ENCODE measurements around the gene GPATCH11.
A peak's percentile ranks its signal among the peaks of the same experiment; 100 is the strongest.

The GPATCH11 gene

GRCh38 chr2:37104178-37104577, 19.9 kb downstream of the GPATCH11 start:
- DNase-seq (ENCODE audit: low read depth, low spot score), result no peak
- H3K27ac ChIP-seq, result no peak overlapping the region

DNA sequence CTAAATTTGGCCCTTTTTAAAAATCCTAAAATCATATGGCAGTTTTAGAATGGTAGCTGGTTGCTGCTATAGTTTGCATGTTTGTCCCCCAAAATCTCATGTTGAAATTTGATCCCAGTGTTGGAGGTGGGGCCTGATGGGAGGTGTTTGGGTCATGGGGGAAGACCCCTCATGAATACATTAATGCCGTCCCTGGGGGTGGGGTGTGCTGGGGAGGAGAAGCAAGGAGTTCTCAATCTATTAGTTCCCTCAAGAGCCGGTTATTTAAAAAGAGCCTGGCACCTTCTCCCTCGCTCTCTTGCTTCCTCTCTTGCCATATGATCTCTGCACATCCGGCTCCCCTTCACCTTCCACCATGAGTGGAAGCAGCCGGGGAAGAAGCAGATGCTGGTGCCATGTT, 20.8 kb downstream of the GPATCH11 start:
- H3K27ac ChIP-seq, result no peak overlapping the region
- no peak for DNase-seq (ENCODE audit: low read depth, low spot score)

DNA sequence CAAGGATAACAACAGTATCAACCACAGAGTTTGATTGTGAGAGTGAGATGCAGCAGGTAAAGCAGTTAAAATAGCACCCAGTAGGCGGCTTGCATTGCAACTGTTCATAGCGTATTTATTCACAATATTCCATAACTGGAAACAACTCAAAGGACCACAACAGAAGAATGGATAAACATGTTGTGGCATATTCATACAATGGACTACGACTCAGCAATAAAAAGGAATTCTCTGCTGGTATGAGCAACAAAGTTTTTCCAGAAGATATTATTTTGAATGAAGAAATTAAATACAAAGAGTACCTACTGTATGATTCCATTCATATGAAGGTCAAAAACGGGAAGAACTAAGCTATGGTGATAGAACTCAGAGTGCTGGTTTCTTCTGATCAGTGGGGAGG, 25.2 kb downstream of the GPATCH11 start:
- no peak for DNase-seq (ENCODE audit: low read depth, low spot score)
- no peak overlapping the region for H3K27ac ChIP-seq

DNA sequence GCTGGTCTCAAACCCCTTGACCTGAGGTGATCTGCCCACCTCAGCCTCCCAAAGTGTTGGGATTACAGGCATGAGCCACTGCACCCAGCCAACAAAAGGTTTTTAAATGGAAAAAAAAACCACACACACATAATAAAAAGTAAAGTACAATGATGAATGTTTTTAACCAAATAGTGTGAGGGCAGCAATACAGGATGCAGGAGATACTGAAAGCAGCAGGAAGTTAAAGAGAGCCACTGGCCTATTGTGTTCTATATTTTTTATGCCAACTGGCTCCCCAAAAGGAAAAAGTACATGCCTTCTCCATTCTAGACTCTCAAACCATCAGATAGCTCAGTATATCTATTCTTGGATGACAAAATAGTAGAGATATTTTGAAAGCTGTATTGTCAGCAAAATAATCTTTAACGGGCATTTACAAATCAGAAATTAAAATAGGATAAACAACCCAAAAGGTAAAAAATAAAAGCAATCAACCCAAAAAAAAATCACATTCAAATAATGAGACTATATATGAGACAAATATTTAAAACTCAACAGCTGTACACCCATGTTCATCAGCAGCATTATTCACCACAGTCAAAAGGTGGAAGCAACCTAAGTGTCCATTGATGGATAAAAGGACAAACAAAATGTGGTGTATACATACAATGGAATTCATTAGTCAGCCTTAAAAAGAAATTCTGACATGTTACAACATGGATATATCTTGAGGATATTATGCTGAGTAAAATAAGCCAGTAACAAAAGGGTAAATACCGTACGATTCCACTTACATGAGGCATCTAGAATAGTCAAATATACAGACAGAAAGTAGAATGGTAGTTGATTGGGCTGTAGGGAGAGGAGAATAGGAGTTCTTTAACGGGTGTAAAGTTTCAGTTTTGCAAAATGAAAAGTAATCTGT, 26.2 kb downstream of the GPATCH11 start:
- peak; percentile 78 for DNase-seq (ENCODE audit: low read depth, low spot score)

GRCh38 chr2:37111958-37112357, 27.6 kb downstream of the GPATCH11 start:
- DNase-seq (ENCODE audit: low read depth, low spot score), result no peak
- H3K27ac ChIP-seq, result no peak overlapping the region

More for the DNA sequence above, 26.2 kb downstream of the GPATCH11 start:
- peak overlapping the region; percentile 44 for H3K27ac ChIP-seq

GRCh38 chr2:37117566-37117965, 33.2 kb downstream of the GPATCH11 start:
- DNase-seq (ENCODE audit: low read depth, low spot score), result no peak
- H3K27ac ChIP-seq, result no peak overlapping the region

DNA sequence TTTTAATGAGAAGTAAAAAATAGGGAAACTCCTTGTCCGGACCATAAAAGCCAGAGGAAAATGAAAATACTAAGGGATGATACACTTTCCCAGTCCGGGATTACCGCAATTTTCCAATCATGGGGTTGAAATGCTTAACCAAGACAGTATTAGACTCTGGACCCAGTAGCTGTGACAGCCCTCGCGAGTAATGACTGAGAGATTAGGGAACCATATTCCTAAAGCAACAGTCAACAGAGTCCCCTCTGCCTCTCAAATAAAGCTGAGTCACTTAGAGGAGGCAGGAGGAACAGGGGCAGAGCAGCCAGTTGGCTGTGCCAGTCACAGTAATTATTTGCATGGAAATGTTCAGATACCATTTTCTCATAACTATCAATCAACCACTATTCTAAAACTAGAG, 34.8 kb downstream of the GPATCH11 start:
- no peak for DNase-seq (ENCODE audit: low read depth, low spot score)
- H3K27ac ChIP-seq, result no peak overlapping the region

- no peak for DNase-seq (ENCODE audit: low read depth, low spot score)
- H3K27ac ChIP-seq, result no peak overlapping the region
Measured at GRCh38 chr2:37125416-37125815, 41.1 kb downstream of the GPATCH11 start.

- H3K27ac ChIP-seq, result no peak overlapping the region
- no peak for DNase-seq (ENCODE audit: low read depth, low spot score)
Measured at GRCh38 chr2:37132914-37133313, 48.6 kb downstream of the GPATCH11 start.

DNA sequence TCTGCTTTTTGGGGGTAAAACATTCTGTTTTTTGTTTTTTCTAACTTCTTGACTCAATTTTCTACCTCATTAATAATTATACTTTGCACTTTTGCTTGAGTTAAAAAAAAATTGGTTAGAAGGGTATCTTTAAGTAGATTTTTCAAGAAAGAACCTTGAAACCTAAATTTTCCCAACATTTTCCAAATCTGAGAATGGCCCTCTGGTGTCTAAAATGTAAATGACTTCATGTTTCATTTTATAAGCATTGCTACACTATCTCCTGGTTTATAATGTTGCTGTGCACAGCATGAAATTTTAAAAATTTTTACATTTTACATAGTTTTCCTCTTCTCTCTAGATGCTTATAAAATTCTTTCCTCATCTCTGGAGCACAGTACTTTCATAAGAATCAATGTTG, 58.2 kb downstream of the GPATCH11 start:
- H3K27ac ChIP-seq, result no peak overlapping the region
- no peak for DNase-seq (ENCODE audit: low read depth, low spot score)

- no peak for DNase-seq (ENCODE audit: low read depth, low spot score)
- no peak overlapping the region for H3K27ac ChIP-seq
Measured at GRCh38 chr2:37143974-37144373, 59.7 kb downstream of the GPATCH11 start.

- no peak overlapping the region for H3K27ac ChIP-seq
- no peak for DNase-seq (ENCODE audit: low read depth, low spot score)
Measured at GRCh38 chr2:37146062-37146461, 61.7 kb downstream of the GPATCH11 start.

DNA sequence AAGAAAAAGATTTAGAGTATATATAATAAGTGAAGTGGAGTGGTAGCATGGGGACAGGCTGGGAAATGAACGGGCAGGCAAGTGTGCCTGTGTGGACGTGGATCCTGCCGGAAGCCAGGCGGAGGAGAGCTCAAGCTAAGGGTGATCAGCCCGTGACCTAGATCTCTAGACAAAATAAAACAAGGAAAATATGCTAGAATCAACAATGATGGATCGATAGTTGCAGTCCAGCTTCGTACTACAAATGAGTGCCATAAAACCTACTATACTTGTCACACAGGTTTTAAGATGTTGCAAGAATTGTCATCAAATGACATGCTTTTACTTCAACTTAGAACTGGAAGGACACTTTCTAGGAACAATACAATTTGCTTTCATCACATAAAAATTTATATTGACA, 64.0 kb downstream of the GPATCH11 start:
- H3K27ac ChIP-seq, result no peak overlapping the region
- DNase-seq (ENCODE audit: low read depth, low spot score), result no peak

Data from epithelial cell of prostate (primary cell).